GM12878 (cell line): ENCODE results near the gene CLTRN. TPM values are rescaled to one million over a fixed set of nuclear protein-coding genes. Genes with fewer than 3 reads are reported as not detected.

Source experiments
- BCL11A ChIP-seq: IDR thresholded peaks from 2 replicates; pipeline ENCODE4 v1.6.1; 2011; ENCODE audit warnings: low read depth, low read length
- MTA2 ChIP-seq: fragments of 450-650 bp; IDR thresholded peaks from 2 replicates; pipeline ENCODE4 v1.6.1; 2016; ENCODE audit warnings: low read depth, mild to moderate bottlenecking, moderate library complexity
- NBN ChIP-seq: fragments of 450-650 bp; IDR thresholded peaks from 2 replicates; pipeline ENCODE4 v1.6.1; 2016
- NRF1 ChIP-seq: conservative IDR thresholded peaks from 2 replicates; pipeline ENCODE4 v1.6.1; 2011; ENCODE audit warnings: mild to moderate bottlenecking, low read depth, low read length, improper control_type of control experiment
- PML ChIP-seq: IDR thresholded peaks from 2 replicates; pipeline ENCODE4 v1.6.1; 2012; ENCODE audit warnings: low read length, inconsistent platforms
- RCOR1 ChIP-seq: conservative IDR thresholded peaks from 2 replicates; pipeline ENCODE4 v1.6.1; 2012; ENCODE audit warnings: low read depth, low read length, improper control_type of control experiment
- polyA plus RNA-seq, 11 experiments: library from polyadenylated mRNA; depleted of rRNA in 4 of 11; unstranded in 6 of 11; stranded (reverse) in 5 of 11; fragments of >200 nt; fragmentation: Nextera tagmentation in 4 of 11; fragmentation: Illumina TruSeq in 1 of 11; extraction: Ambion mirVana in 4 of 11; extraction: Trizol in 1 of 11; gene quantifications; 1 replicate in 1 of 11; 2 replicates in 10 of 11; pipeline versions ENCODE4 v1.2.1 to v1.2.3, GENCODE V29; 2011 to 2016; ENCODE audit warnings: inconsistent platforms in 2 of 11, missing spikeins in 2 of 11, low read depth in 1 of 11
- total RNA-seq, 4 experiments: library from RNA; depleted of rRNA in 3 of 4; stranded (reverse); fragments of >200 nt in 3 of 4; fragmentation: Illumina TruSeq in 1 of 4; extraction: Trizol in 1 of 4; gene quantifications; 2 replicates each; pipeline versions ENCODE4 v1.2.1 to v1.2.3, GENCODE V29; 2013 to 2021
- TF ChIP-seq, protein P1 (sequence below): fragments of 450-650 bp; IDR thresholded peaks from 2 replicates; pipeline ENCODE4 v1.6.1; 2017; ENCODE audit warnings: borderline replicate concordance
- TF ChIP-seq, protein P2 (sequence below): fragments of 450-650 bp; formaldehyde crosslinking; IDR thresholded peaks from 2 replicates; pipeline ENCODE4 v1.4.0; 2022; ENCODE audit warnings: mild to moderate bottlenecking, moderate library complexity
- TF ChIP-seq, protein P3 (sequence below): fragments of 450-650 bp; IDR thresholded peaks from 2 replicates; pipeline ENCODE4 v1.6.1; 2017; ENCODE audit warnings: mild to moderate bottlenecking, moderate library complexity
- TF ChIP-seq, protein P4 (sequence below): IDR thresholded peaks from 2 replicates; pipeline ENCODE4 v1.6.1; 2012; ENCODE audit warnings: mild to moderate bottlenecking, low read depth, low read length

CLTRN gene
- total and polyA plus RNA-seq, 10 of the 15 experiments (the other 5 are each of a cell fraction or from before 2014, with no cell fraction given): 0.13 to 0.75 (median 0.27) TPM; not detected in 1

DNA sequence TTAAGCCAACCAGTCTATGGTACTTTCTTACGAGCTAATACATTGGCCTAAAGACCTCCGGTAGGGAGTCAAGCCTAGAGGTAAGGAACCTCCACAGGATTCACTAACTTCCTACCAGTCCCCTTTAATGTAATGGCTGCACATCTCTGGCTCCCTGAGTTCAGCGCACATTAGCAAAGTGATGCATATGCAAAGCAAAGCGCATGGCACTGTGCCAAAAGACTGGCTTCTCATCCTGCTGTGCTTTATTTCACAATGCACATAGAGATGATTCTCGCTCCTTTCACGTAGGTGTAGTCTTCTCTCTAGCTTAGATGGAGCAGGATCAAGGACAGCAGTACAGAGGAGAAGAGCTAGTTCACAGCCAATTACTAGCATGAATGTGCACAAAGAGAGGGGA lies 14.6 kb upstream of the CLTRN start (continued):
- TF ChIP-seq, protein P1, sequence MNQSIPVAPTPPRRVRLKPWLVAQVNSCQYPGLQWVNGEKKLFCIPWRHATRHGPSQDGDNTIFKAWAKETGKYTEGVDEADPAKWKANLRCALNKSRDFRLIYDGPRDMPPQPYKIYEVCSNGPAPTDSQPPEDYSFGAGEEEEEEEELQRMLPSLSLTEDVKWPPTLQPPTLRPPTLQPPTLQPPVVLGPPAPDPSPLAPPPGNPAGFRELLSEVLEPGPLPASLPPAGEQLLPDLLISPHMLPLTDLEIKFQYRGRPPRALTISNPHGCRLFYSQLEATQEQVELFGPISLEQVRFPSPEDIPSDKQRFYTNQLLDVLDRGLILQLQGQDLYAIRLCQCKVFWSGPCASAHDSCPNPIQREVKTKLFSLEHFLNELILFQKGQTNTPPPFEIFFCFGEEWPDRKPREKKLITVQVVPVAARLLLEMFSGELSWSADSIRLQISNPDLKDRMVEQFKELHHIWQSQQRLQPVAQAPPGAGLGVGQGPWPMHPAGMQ: no peak
- no peak for TF ChIP-seq MTA2
- no peak for TF ChIP-seq BCL11A
- TF ChIP-seq, protein P2, sequence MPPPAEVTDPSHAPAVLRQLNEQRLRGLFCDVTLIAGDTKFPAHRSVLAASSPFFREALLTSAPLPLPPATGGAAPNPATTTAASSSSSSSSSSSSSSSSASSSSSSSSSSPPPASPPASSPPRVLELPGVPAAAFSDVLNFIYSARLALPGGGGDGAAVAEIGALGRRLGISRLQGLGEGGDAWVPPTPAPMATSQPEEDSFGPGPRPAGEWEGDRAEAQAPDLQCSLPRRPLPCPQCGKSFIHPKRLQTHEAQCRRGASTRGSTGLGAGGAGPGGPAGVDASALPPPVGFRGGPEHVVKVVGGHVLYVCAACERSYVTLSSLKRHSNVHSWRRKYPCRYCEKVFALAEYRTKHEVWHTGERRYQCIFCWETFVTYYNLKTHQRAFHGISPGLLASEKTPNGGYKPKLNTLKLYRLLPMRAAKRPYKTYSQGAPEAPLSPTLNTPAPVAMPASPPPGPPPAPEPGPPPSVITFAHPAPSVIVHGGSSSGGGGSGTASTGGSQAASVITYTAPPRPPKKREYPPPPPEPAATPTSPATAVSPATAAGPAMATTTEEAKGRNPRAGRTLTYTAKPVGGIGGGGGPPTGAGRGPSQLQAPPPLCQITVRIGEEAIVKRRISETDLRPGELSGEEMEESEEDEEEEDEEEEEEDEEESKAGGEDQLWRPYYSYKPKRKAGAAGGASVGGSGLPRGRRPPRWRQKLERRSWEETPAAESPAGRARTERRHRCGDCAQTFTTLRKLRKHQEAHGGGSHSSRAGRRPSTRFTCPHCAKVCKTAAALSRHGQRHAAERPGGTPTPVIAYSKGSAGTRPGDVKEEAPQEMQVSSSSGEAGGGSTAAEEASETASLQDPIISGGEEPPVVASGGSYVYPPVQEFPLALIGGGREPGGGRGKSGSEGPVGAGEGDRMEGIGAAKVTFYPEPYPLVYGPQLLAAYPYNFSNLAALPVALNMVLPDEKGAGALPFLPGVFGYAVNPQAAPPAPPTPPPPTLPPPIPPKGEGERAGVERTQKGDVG (CRISPR knock-in tag): no peak
- TF ChIP-seq PML: no peak
- TF ChIP-seq RCOR1: no peak
- TF ChIP-seq NRF1: no peak
- no peak for TF ChIP-seq NBN
- TF ChIP-seq, protein P3, sequence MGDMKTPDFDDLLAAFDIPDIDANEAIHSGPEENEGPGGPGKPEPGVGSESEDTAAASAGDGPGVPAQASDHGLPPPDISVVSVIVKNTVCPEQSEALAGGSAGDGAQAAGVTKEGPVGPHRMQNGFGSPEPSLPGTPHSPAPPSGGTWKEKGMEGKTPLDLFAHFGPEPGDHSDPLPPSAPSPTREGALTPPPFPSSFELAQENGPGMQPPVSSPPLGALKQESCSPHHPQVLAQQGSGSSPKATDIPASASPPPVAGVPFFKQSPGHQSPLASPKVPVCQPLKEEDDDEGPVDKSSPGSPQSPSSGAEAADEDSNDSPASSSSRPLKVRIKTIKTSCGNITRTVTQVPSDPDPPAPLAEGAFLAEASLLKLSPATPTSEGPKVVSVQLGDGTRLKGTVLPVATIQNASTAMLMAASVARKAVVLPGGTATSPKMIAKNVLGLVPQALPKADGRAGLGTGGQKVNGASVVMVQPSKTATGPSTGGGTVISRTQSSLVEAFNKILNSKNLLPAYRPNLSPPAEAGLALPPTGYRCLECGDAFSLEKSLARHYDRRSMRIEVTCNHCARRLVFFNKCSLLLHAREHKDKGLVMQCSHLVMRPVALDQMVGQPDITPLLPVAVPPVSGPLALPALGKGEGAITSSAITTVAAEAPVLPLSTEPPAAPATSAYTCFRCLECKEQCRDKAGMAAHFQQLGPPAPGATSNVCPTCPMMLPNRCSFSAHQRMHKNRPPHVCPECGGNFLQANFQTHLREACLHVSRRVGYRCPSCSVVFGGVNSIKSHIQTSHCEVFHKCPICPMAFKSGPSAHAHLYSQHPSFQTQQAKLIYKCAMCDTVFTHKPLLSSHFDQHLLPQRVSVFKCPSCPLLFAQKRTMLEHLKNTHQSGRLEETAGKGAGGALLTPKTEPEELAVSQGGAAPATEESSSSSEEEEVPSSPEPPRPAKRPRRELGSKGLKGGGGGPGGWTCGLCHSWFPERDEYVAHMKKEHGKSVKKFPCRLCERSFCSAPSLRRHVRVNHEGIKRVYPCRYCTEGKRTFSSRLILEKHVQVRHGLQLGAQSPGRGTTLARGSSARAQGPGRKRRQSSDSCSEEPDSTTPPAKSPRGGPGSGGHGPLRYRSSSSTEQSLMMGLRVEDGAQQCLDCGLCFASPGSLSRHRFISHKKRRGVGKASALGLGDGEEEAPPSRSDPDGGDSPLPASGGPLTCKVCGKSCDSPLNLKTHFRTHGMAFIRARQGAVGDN: no peak
- TF ChIP-seq, protein P4, sequence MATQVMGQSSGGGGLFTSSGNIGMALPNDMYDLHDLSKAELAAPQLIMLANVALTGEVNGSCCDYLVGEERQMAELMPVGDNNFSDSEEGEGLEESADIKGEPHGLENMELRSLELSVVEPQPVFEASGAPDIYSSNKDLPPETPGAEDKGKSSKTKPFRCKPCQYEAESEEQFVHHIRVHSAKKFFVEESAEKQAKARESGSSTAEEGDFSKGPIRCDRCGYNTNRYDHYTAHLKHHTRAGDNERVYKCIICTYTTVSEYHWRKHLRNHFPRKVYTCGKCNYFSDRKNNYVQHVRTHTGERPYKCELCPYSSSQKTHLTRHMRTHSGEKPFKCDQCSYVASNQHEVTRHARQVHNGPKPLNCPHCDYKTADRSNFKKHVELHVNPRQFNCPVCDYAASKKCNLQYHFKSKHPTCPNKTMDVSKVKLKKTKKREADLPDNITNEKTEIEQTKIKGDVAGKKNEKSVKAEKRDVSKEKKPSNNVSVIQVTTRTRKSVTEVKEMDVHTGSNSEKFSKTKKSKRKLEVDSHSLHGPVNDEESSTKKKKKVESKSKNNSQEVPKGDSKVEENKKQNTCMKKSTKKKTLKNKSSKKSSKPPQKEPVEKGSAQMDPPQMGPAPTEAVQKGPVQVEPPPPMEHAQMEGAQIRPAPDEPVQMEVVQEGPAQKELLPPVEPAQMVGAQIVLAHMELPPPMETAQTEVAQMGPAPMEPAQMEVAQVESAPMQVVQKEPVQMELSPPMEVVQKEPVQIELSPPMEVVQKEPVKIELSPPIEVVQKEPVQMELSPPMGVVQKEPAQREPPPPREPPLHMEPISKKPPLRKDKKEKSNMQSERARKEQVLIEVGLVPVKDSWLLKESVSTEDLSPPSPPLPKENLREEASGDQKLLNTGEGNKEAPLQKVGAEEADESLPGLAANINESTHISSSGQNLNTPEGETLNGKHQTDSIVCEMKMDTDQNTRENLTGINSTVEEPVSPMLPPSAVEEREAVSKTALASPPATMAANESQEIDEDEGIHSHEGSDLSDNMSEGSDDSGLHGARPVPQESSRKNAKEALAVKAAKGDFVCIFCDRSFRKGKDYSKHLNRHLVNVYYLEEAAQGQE: no peak
